KOPT-K1 (cell line): ENCODE results near the gene CDC14A.
A peak's percentile ranks its signal among the peaks of the same experiment; 100 is the strongest.

Source experiments
- H3K27ac ChIP-seq: fragments of 200-600 bp; sonication (generic); 2 replicates; pipeline ENCODE4 v1.5.1; 2016; ENCODE audit warnings: antibody characterized with exemption, mild to moderate bottlenecking, low read depth, low read length; ENCODE audit not compliant: poor library complexity, severe bottlenecking
- H3K36me3 ChIP-seq: fragments of 200-600 bp; sonication (generic); 2 replicates; pipeline ENCODE4 v1.5.1; 2017; ENCODE audit warnings: antibody characterized with exemption, mild to moderate bottlenecking, low read length, moderate library complexity; ENCODE audit not compliant: insufficient read depth
- H3K9me3 ChIP-seq: fragments of 200-600 bp; sonication (generic); 2 replicates; pipeline ENCODE4 v1.5.1; 2017; ENCODE audit warnings: antibody characterized with exemption, low read length, mild to moderate bottlenecking; ENCODE audit not compliant: insufficient read depth, poor library complexity, severe bottlenecking

CDC14A gene

DNA sequence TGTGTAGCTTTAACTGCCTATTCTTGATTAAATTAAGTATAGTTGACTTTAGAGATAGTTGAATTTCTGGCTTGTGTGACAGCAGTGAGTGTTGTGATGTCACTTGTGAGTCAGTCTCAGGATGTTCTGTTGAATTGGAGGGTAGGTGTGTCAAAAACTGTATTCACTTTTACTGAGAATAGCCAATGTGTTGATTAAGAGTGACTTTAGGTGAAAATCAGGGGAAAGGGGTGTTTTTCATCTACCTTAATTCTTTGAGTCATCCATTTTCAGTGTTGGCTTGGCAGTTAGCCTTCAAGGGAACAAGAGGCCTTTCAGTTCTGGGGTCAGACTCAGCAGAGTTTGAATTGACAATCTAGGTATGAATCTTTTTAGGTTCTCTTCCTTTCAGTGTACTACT lies 75.9 kb downstream of the CDC14A start:
- Histone ChIP-seq H3K9me3 (no peaks in the 10 kb centered on the region), H3K36me3 (no peaks in the 10 kb centered on the region), H3K27ac (no peak overlapping the region)

GRCh38 chr1:100430325-100430756 lies 78.0 kb downstream of the CDC14A start:
- H3K27ac ChIP-seq, result no peak overlapping the region
- H3K36me3 ChIP-seq, result no peaks in the 10 kb centered on the region
- no peaks in the 10 kb centered on the region for H3K9me3 ChIP-seq

GRCh38 chr1:100431954-100432353 lies 79.6 kb downstream of the CDC14A start:
- H3K27ac ChIP-seq, result no peak overlapping the region
- H3K9me3 ChIP-seq, result no peaks in the 10 kb centered on the region
- no peaks in the 10 kb centered on the region for H3K36me3 ChIP-seq

DNA sequence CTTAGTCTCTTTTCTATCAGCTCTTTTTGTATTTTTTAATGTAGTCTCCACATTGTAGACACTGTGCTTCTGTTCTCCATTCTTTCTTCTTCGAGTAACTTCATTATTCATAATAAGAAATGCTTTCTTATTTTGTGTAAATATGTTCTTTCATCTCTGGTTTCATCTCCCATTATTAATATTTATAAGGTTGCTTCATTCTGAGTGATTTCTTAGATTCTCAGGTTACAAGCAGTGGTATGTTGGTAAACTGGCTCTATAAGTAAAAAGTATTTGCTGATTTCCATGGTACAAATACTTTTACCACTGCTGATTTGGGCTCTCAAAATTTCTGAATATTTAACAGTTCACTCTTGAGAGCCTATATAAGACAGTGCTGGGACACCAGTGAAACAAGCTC lies 81.3 kb downstream of the CDC14A start:
- Histone ChIP-seq H3K9me3 (no peaks in the 10 kb centered on the region), H3K27ac (no peak overlapping the region), H3K36me3 (no peaks in the 10 kb centered on the region)

DNA sequence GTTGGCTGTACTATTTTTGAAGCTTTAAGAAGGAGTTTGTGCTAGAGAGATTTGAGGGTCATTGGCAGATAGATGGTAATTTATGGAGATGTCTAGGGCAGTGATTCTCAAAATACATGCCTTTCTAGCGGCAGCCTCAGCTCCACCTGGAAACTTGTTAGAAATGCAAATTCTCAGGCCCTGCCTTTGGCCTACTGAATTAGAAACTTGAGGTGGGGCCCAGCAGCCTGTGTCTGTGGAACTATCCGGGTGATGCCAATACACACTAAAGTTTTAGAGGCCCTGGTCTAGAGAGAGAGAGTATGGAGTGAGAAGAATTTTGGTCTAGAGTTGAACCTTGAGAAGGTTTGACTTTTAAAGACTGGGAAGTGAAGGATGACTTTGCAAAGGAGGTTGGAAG lies 82.5 kb downstream of the CDC14A start:
- H3K36me3 ChIP-seq, result no peaks in the 10 kb centered on the region
- H3K27ac ChIP-seq, result no peak overlapping the region
- no peaks in the 10 kb centered on the region for H3K9me3 ChIP-seq

DNA sequence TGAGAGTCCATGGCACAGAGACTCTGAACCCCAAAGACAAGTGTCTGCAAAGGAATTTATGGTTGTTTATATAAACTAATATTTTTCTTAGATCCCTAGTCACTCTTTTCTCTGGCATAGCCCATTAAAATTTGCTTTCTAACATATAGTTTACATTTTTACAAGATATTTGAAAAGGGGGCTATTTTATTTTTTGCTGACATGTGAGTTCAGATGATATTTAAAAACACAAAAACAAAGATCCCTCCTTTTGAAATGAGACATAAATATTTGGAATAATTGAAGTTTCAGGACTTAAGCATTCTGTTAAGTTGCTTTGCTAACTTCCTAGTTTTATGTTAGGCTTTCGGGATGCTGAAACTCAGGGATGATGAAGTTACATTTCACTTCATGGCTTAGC lies 86.1 kb downstream of the CDC14A start:
- Histone ChIP-seq H3K9me3 (no peaks in the 10 kb centered on the region), H3K27ac (no peak overlapping the region), H3K36me3 (no peaks in the 10 kb centered on the region)

GRCh38 chr1:100438789-100439188 lies 86.5 kb downstream of the CDC14A start:
- Histone ChIP-seq H3K9me3 (no peaks in the 10 kb centered on the region), H3K27ac (peak overlapping the region; percentile 58), H3K36me3 (no peaks in the 10 kb centered on the region; the same call in 1 of the 2 replicates)

DNA sequence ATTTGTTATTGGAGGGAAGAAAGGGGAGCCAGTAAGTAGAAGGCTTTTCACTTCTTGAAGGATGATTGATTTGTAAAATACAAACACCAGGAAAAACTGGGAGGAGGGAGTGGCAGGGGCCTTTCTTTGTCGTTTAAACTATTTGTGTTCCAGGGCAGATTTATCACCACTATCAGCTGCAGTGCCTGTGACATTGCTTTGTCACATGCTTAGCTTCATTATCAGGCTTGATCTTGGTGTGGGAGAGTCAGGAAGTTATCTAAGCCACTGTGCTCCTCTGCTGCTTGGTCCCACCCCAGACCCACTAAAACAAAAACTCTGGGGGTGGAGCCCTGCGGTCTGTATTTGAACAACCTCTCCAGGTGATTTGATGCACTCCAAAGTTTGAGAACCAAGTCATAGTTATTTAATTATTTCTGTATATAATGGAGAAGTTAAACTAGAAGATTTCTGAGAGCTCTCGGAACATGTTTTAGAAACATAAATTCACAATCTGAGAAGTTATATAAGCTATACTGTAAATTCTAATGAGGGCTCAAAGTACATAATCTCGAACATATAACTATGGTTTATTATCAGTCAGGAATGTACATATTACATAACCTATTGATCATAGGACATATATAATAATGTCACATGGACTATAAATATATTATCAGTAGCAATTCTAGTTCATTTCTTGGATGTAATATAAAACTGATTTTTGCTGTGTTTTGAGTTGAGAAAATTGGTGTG lies 87.9 kb downstream of the CDC14A start:
- H3K9me3 ChIP-seq, result no peaks in the 10 kb centered on the region
- H3K27ac ChIP-seq, result peak overlapping the region; percentile 58
- no peaks in the 10 kb centered on the region; the same call in 1 of the 2 replicates for H3K36me3 ChIP-seq

GRCh38 chr1:100441146-100441545 lies 88.8 kb downstream of the CDC14A start:
- peak overlapping the region; percentile 4 for H3K27ac ChIP-seq
- no peaks in the 10 kb centered on the region; the same call in 1 of the 2 replicates for H3K36me3 ChIP-seq
- H3K9me3 ChIP-seq, result no peaks in the 10 kb centered on the region

DNA sequence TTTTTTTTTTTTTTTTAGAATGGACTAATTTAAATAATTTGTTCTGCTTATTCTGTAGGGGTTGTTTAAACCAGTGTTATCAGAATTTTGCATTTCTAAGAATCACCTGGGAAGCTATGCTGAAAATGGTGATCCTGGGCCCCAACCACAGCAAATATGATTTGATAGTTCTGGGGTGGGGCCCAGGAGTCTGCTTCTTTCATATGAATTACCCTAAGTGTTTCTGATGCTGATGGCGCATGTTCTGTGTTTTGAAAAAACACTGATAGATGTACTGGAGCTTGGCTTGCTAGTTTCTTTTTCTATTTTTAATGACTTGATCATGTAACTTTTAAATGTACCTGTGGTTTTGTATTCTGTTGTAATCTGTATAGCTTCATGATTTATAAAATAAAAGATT lies 89.3 kb downstream of the CDC14A start:
- H3K27ac ChIP-seq, result no peak overlapping the region

GRCh38 chr1:100443811-100444571 lies 91.7 kb downstream of the CDC14A start:
- Histone ChIP-seq H3K36me3 (no peaks in the 10 kb centered on the region; the same call in 1 of the 2 replicates), H3K27ac (peak overlapping the region; percentile 33)

More for the DNA sequence above, 89.3 kb downstream of the CDC14A start:
- Histone ChIP-seq H3K36me3 (no peaks in the 10 kb centered on the region; the same call in 1 of the 2 replicates), H3K9me3 (no peaks in the 10 kb centered on the region)

GRCh38 chr1:100445565-100445964 lies 93.3 kb downstream of the CDC14A start:
- Histone ChIP-seq H3K27ac (no peak overlapping the region), H3K9me3 (no peaks in the 10 kb centered on the region)

More at GRCh38 chr1:100443811-100444571, 91.7 kb downstream of the CDC14A start:
- no peaks in the 10 kb centered on the region for H3K9me3 ChIP-seq

GRCh38 chr1:100448366-100448765 lies 96.1 kb downstream of the CDC14A start:
- H3K9me3 ChIP-seq, result no peaks in the 10 kb centered on the region
- no peak overlapping the region for H3K27ac ChIP-seq
- no peaks in the 10 kb centered on the region; the same call in none of the 2 replicates for H3K36me3 ChIP-seq

More at GRCh38 chr1:100445565-100445964, 93.3 kb downstream of the CDC14A start:
- H3K36me3 ChIP-seq, result no peaks in the 10 kb centered on the region; the same call in 1 of the 2 replicates

- Histone ChIP-seq H3K9me3 (no peaks in the 10 kb centered on the region), H3K27ac (no peak overlapping the region), H3K36me3 (no peaks in the 10 kb centered on the region; the same call in none of the 2 replicates)
Observed at GRCh38 chr1:100449477-100449876, 97.2 kb downstream of the CDC14A start.

GRCh38 chr1:100452641-100453040 lies 100.3 kb downstream of the CDC14A start:
- H3K36me3 ChIP-seq, result no peaks in the 10 kb centered on the region; the same call in none of the 2 replicates
- H3K9me3 ChIP-seq, result no peaks in the 10 kb centered on the region
- H3K27ac ChIP-seq, result no peak overlapping the region
